ENCODE measurements around the gene INTS3. TPM values are rescaled to one million over a fixed set of nuclear protein-coding genes. Genes with fewer than 3 reads are reported as not detected.

Gene INTS3
- total and polyA plus RNA-seq, 10 of the 15 experiments (the other 5 are each of a cell fraction or from before 2014, with no cell fraction given), result 12.6 to 87.4 (median 30.8) TPM

DNA sequence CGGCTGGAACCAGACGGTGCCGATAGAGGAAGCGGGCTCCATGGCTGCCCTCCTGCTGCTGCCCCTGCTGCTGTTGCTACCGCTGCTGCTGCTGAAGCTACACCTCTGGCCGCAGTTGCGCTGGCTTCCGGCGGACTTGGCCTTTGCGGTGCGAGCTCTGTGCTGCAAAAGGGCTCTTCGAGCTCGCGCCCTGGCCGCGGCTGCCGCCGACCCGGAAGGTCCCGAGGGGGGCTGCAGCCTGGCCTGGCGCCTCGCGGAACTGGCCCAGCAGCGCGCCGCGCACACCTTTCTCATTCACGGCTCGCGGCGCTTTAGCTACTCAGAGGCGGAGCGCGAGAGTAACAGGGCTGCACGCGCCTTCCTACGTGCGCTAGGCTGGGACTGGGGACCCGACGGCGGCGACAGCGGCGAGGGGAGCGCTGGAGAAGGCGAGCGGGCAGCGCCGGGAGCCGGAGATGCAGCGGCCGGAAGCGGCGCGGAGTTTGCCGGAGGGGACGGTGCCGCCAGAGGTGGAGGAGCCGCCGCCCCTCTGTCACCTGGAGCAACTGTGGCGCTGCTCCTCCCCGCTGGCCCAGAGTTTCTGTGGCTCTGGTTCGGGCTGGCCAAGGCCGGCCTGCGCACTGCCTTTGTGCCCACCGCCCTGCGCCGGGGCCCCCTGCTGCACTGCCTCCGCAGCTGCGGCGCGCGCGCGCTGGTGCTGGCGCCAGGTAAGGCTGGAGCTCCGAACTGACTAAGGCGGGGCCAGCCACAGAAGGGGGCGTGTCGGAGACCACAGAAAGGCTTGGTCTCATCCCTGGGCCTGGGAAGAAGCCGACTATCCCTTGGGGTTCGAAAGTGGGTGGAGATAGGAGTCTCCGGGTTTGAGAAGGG is 47.8 kb downstream of the INTS3 start (continued):
- TF ChIP-seq, protein P1, sequence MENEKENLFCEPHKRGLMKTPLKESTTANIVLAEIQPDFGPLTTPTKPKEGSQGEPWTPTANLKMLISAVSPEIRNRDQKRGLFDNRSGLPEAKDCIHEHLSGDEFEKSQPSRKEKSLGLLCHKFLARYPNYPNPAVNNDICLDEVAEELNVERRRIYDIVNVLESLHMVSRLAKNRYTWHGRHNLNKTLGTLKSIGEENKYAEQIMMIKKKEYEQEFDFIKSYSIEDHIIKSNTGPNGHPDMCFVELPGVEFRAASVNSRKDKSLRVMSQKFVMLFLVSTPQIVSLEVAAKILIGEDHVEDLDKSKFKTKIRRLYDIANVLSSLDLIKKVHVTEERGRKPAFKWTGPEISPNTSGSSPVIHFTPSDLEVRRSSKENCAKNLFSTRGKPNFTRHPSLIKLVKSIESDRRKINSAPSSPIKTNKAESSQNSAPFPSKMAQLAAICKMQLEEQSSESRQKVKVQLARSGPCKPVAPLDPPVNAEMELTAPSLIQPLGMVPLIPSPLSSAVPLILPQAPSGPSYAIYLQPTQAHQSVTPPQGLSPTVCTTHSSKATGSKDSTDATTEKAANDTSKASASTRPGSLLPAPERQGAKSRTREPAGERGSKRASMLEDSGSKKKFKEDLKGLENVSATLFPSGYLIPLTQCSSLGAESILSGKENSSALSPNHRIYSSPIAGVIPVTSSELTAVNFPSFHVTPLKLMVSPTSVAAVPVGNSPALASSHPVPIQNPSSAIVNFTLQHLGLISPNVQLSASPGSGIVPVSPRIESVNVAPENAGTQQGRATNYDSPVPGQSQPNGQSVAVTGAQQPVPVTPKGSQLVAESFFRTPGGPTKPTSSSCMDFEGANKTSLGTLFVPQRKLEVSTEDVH (IDR thresholded peaks at IDR 0.05; ENCODE audit: low read depth, partially characterized antibody), result no peak
- no peak for TF ChIP-seq TCF3 (IDR thresholded peaks at IDR 0.05; ENCODE audit: borderline replicate concordance, insufficient read depth, low read depth, low read length)
- TF ChIP-seq TCF7 (IDR thresholded peaks at IDR 0.05; ENCODE audit: borderline replicate concordance), result no peak

DNA sequence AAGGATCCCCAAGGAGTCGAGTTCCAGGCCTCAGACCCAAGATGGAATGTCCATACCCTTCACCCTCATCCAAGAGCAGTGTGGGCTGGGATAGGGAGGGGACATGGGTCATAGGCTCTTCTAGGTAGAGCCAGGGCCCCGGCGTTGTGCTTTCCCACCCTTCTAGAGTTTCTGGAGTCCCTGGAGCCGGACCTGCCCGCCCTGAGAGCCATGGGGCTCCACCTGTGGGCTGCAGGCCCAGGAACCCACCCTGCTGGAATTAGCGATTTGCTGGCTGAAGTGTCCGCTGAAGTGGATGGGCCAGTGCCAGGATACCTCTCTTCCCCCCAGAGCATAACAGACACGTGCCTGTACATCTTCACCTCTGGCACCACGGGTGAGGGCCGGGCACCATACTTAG is 48.5 kb downstream of the INTS3 start:
- ATAC-seq (no peak), DNase-seq (ENCODE audit: low read depth, low spot score) (no peak), FAIRE-seq (no peak)
- H3K36me3 ChIP-seq (ENCODE audit: control insufficient read depth in 2 of 2, insufficient read depth in 2 of 2, low read length in 1 of 2), result peaks cover 7 to 18% of the 10 kb centered on the region in 2 experiments
- peak overlapping the region; percentile 81 for H2AFZ ChIP-seq (ENCODE audit: control insufficient read depth, low read depth, low read length)
- intact Hi-C loops (cut with micrococcal nuclease; ENCODE audit: unreplicated experiment), result no loop called here
- no TSS peak for BruUV-seq (replicated peaks)
- TF ChIP-seq REST (IDR thresholded peaks at IDR 0.05; ENCODE audit: low read depth, low read length), result no peak
- no peak for TF ChIP-seq FOXK2 (IDR thresholded peaks at IDR 0.05)
- no peak for TF ChIP-seq PAX8 (IDR thresholded peaks at IDR 0.05)
- no peak for TF ChIP-seq CHD2 (IDR thresholded peaks at IDR 0.05; ENCODE audit: borderline replicate concordance, low read depth, low read length)
- no peak for TF ChIP-seq SMC3 (IDR thresholded peaks at IDR 0.05; ENCODE audit: borderline replicate concordance, low read length)
- TF ChIP-seq, protein P2, sequence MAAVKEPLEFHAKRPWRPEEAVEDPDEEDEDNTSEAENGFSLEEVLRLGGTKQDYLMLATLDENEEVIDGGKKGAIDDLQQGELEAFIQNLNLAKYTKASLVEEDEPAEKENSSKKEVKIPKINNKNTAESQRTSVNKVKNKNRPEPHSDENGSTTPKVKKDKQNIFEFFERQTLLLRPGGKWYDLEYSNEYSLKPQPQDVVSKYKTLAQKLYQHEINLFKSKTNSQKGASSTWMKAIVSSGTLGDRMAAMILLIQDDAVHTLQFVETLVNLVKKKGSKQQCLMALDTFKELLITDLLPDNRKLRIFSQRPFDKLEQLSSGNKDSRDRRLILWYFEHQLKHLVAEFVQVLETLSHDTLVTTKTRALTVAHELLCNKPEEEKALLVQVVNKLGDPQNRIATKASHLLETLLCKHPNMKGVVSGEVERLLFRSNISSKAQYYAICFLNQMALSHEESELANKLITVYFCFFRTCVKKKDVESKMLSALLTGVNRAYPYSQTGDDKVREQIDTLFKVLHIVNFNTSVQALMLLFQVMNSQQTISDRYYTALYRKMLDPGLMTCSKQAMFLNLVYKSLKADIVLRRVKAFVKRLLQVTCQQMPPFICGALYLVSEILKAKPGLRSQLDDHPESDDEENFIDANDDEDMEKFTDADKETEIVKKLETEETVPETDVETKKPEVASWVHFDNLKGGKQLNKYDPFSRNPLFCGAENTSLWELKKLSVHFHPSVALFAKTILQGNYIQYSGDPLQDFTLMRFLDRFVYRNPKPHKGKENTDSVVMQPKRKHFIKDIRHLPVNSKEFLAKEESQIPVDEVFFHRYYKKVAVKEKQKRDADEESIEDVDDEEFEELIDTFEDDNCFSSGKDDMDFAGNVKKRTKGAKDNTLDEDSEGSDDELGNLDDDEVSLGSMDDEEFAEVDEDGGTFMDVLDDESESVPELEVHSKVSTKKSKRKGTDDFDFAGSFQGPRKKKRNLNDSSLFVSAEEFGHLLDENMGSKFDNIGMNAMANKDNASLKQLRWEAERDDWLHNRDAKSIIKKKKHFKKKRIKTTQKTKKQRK (IDR thresholded peaks at IDR 0.05; ENCODE audit: low read depth, low read length), result no peak
- ChIA-PET RAD21 (ENCODE audit: unreplicated experiment) (interaction anchor here (1.1 to 1.9 kb wide), 5 partner anchors 15 to 211 kb away, joined by 3 to 5 read pairs (median 4); partner anchors contain the start of gene INTS3), POLR2A (interaction anchor here (0.6 to 1.6 kb wide), 3 partner anchors 12 to 438 kb away, joined by 3 read pairs; no protein-coding TSS in a partner anchor), CTCF (interaction anchor here (0.6 to 1.2 kb wide), 3 partner anchors 20 to 211 kb away, joined by 3 to 4 read pairs (median 3); no protein-coding TSS in a partner anchor), SMC1A (ENCODE audit: uncharacterized antibody, unreplicated experiment) (interaction anchor here (0.6 kb wide), 1 partner anchor 21 kb away, joined by 3 read pairs; no protein-coding TSS in a partner anchor)
- peaks cover 3% of the 10 kb centered on the region for H3K4me1 ChIP-seq (ENCODE audit: control insufficient read depth, insufficient read depth, low read length)
- H3K4me3 ChIP-seq, result peak overlapping the region; percentile 81
- 80% methylated on average over 10 of the region's 10 CpGs for WGBS (ENCODE audit: insufficient coverage, insufficient replicate concordance, low lambda C conversion rate, missing lambda C conversion rate)
- H3K9ac ChIP-seq (ENCODE audit: control insufficient read depth, insufficient read depth, low read length), result peak overlapping the region; percentile 49; the same call in 1 of the 2 replicates
- H3K9me3 ChIP-seq (replicated peaks; ENCODE audit: control insufficient read depth, insufficient read depth, low read length), result no peaks in the 10 kb centered on the region
- H4K20me1 ChIP-seq (ENCODE audit: control insufficient read depth, insufficient read depth), result no peaks in the 10 kb centered on the region
- no peak overlapping the region for H3K27ac ChIP-seq (ENCODE audit: control insufficient read depth, insufficient read depth)
- H3K79me2 ChIP-seq (ENCODE audit: control insufficient read depth, insufficient read depth, low read length), result no peaks in the 10 kb centered on the region
- H3K27me3 ChIP-seq (replicated peaks in 1 of 2; ENCODE audit: control insufficient read depth in 2 of 2, insufficient read depth in 2 of 2, low read length in 1 of 2), result no peaks in the 10 kb centered on the region
- in situ Hi-C loops (cut with MboI), result no loop called here
- peak overlapping the region; percentile 87 for H3K4me2 ChIP-seq (ENCODE audit: control insufficient read depth, insufficient read depth)

All from GM12878 (cell line).